ENCODE measurements around the gene SFN.

DNA sequence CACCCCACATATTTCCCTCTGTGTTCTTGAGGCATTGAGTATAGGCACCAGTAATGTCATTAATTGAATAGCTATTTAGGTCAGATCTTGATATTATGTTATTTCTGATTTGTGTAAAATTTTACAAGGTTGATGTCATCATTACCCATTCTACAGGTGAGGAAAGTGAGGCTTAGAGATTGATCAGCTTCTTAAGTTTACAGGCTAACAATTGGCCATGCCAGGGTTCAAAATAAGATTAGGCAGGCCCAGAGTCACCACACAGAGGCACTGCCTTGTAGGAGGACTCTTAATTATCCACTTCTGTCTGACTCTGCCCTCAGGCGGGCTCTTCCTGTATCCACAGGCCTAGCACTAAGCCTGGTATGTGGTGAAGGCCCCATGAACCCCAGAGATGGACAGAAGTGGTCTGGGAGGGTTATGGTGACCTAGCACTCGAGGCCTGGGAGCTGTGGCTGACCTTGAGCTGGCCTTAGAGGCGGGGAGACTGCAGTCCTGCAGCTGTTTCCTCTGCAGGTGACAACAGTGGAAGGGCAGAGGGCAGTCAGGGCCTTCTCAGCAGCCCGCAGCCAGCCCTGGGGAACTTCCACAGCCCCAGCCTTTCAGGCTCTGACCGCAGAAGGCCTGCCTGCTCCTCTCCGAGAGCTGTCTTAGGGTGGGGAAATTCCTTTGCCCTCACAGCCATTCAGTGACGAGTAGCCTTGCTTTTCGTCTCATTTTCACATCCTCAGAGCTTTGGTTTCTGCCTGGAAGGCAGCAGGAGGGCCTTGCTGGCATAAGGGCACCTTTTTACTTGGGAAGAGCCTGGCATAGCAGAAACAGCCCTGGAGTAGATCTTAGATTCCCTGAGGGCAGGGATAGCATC lies 24.2 kb upstream of the SFN start:
- TF ChIP-seq POLR2AphosphoS5 (IDR thresholded peaks at IDR 0.05; ENCODE audit: low read depth) (no peak), GABPA (IDR thresholded peaks at IDR 0.05; ENCODE audit: low read depth) (no peak), SPI1 (IDR thresholded peaks at IDR 0.05; ENCODE audit: borderline replicate concordance, low read depth) (no peak)
- TF ChIP-seq, protein P1, sequence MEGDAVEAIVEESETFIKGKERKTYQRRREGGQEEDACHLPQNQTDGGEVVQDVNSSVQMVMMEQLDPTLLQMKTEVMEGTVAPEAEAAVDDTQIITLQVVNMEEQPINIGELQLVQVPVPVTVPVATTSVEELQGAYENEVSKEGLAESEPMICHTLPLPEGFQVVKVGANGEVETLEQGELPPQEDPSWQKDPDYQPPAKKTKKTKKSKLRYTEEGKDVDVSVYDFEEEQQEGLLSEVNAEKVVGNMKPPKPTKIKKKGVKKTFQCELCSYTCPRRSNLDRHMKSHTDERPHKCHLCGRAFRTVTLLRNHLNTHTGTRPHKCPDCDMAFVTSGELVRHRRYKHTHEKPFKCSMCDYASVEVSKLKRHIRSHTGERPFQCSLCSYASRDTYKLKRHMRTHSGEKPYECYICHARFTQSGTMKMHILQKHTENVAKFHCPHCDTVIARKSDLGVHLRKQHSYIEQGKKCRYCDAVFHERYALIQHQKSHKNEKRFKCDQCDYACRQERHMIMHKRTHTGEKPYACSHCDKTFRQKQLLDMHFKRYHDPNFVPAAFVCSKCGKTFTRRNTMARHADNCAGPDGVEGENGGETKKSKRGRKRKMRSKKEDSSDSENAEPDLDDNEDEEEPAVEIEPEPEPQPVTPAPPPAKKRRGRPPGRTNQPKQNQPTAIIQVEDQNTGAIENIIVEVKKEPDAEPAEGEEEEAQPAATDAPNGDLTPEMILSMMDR (IDR thresholded peaks at IDR 0.05; ENCODE audit: insufficient read depth, low read length) = no peak
- TF ChIP-seq, protein P2, sequence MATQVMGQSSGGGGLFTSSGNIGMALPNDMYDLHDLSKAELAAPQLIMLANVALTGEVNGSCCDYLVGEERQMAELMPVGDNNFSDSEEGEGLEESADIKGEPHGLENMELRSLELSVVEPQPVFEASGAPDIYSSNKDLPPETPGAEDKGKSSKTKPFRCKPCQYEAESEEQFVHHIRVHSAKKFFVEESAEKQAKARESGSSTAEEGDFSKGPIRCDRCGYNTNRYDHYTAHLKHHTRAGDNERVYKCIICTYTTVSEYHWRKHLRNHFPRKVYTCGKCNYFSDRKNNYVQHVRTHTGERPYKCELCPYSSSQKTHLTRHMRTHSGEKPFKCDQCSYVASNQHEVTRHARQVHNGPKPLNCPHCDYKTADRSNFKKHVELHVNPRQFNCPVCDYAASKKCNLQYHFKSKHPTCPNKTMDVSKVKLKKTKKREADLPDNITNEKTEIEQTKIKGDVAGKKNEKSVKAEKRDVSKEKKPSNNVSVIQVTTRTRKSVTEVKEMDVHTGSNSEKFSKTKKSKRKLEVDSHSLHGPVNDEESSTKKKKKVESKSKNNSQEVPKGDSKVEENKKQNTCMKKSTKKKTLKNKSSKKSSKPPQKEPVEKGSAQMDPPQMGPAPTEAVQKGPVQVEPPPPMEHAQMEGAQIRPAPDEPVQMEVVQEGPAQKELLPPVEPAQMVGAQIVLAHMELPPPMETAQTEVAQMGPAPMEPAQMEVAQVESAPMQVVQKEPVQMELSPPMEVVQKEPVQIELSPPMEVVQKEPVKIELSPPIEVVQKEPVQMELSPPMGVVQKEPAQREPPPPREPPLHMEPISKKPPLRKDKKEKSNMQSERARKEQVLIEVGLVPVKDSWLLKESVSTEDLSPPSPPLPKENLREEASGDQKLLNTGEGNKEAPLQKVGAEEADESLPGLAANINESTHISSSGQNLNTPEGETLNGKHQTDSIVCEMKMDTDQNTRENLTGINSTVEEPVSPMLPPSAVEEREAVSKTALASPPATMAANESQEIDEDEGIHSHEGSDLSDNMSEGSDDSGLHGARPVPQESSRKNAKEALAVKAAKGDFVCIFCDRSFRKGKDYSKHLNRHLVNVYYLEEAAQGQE (IDR thresholded peaks at IDR 0.05; ENCODE audit: insufficient replicate concordance, low read depth) = no peak

All from HL-60 (cell line).